ENCODE measurements around the gene SCAMP4.
"Not testable (repeated sequence)": the region's sequence is repeated elsewhere in the genome, so short reads cannot be mapped to it uniquely, and the experiment has no call there.

SCAMP4 gene

DNA sequence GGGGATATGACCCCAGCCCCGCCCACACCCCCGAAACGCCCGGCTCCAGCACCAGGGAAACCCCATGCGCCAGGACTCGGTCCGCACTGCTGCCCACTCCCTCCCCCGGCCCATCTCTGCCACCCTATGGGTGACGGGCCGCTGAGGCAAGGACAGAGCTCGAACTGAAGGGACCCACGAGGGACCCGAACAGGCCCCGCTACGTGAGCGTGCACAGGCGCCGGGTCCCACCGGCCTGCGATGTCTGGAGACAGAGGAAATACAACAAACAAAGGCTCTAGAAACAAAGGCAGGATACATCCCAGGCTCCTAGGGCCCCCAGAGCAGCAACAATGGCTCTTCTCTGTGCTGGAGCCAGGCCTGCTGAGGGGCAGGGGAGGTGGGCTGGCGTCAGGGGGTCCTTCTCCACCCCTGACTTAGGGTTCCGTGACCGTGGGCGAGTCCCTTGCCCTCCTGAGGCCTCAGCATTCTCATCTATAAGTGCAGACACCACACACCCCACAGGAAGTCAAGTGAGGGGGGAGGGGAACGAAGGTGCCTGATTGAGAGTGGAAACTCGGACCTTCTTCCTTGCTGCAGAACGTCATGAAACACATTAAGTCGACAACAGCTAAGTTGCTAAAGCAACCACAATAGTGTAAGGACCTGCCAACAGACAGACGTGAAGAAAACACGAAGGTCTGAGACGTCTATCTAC lies 23.0 kb upstream of the SCAMP4 start:
- TF ChIP-seq, protein P1, sequence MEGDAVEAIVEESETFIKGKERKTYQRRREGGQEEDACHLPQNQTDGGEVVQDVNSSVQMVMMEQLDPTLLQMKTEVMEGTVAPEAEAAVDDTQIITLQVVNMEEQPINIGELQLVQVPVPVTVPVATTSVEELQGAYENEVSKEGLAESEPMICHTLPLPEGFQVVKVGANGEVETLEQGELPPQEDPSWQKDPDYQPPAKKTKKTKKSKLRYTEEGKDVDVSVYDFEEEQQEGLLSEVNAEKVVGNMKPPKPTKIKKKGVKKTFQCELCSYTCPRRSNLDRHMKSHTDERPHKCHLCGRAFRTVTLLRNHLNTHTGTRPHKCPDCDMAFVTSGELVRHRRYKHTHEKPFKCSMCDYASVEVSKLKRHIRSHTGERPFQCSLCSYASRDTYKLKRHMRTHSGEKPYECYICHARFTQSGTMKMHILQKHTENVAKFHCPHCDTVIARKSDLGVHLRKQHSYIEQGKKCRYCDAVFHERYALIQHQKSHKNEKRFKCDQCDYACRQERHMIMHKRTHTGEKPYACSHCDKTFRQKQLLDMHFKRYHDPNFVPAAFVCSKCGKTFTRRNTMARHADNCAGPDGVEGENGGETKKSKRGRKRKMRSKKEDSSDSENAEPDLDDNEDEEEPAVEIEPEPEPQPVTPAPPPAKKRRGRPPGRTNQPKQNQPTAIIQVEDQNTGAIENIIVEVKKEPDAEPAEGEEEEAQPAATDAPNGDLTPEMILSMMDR (IDR thresholded peaks at IDR 0.05; ENCODE audit: low read depth, low read length, missing control alignments), result no peak
- in situ Hi-C loops (cut with HindIII; ENCODE audit: low pct_ligation_motif_present, low sequenced_read_pairs), result no loop called here
- Histone ChIP-seq H3K36me3 (replicated peaks) (no peaks in the 10 kb centered on the region), H3K27me3 (replicated peaks) (no peaks in the 10 kb centered on the region), H3K4me3 (ENCODE audit: low read depth, low read length) (no peak overlapping the region), H3K27ac (no peak overlapping the region)
- no peak for DNase-seq

DNA sequence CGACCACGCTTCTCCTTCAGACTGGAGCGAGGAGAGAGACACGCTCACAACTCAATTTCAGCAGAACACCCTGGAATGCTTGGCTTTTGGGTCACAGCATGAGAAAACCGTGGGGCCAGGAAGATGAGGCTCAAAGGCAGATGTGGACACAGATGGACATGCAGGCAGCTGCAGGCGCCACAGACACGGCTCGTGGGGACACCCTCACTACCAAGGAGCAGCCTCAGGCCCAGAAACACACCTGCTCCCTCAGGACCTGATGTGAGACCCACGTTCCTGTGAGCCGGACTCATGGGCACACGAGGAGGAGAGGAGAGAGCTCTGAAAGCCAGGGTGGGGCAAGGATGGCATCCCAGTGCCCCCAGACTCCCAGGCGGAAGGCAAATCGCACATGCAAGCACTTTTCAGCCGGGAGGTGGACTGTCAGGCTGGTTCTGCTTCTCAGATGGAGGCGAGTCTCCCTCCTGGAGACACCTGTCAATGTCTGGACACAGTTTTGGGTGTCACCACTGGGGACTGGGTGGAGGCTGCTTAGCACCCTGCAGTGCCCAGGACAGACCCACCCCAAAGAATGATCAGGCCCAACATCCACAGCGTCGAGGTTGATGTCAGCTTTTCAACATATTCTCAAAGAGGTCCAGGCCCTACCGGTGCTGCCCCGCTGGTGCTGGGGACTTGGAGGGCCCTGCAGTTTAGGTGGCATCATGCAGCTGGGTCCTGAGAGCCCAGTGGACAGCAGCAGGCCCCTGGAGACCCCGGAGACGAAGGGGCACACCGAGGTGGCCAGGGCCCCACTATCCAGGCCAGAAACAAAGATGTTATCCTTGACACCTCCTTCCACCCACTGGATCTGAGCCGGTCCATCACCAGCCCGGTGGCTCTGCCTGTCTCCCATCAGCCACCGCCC lies 22.2 kb upstream of the SCAMP4 start:
- DNase-seq, result no peak
- peak overlapping the region; percentile 5 for H3K4me3 ChIP-seq (ENCODE audit: low read depth, low read length)
- H3K27ac ChIP-seq, result no peak overlapping the region
- no peaks in the 10 kb centered on the region for H3K36me3 ChIP-seq (replicated peaks)
- H3K27me3 ChIP-seq (replicated peaks), result no peaks in the 10 kb centered on the region
- in situ Hi-C loops (cut with HindIII; ENCODE audit: low pct_ligation_motif_present, low sequenced_read_pairs), result no loop called here
- TF ChIP-seq, protein P1 (IDR thresholded peaks at IDR 0.05; ENCODE audit: low read depth, low read length, missing control alignments), result no peak

DNA sequence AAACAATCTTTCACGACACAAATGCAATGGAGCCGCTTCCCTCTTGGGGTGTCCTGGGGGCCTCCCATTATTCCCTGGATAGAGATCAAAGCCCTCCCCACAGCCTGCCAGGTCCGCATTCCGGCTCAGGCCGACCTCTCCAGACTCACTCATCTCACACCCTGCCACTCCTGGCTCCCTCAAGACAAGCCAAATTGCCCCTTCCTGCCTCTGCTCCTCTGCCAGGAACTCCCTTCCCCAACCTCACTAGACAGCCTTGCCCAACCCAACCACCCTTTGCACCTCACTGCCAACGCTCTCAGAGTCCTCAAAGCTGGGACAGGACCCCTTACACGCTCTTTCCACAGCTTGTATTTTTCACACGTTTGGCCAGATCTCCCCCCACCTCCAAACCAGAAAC lies 21.4 kb upstream of the SCAMP4 start:
- no peaks in the 10 kb centered on the region for H3K36me3 ChIP-seq (replicated peaks)
- TF ChIP-seq, protein P1 (IDR thresholded peaks at IDR 0.05; ENCODE audit: low read depth, low read length, missing control alignments), result no peak
- H3K27ac ChIP-seq, result no peak overlapping the region
- H3K4me3 ChIP-seq (ENCODE audit: low read depth, low read length), result peak overlapping the region; percentile 92
- in situ Hi-C loops (cut with HindIII; ENCODE audit: low pct_ligation_motif_present, low sequenced_read_pairs), result no loop called here
- no peaks in the 10 kb centered on the region for H3K27me3 ChIP-seq (replicated peaks)
- no peak for DNase-seq

DNA sequence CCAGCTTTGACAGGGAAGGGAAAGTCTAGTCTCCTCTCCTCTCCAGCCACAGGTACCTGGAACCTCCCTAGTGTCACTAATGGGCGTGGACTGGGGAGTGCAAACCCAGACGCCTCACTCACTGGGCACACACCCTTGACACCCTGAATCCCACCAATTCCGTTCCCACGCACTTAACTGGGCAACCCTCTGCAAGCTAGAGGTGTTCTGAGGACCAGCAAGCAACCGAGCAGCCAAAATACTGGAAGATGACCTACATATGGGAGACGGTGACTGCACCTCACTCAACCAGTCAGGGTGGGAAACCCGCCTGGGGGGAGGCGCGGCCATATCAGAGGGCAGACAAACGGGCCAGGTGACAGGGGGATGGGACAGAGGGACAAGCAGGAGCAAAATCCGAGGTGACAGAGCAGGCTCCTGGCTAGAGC lies 20.9 kb upstream of the SCAMP4 start:
- Histone ChIP-seq H3K27me3 (replicated peaks) (no peaks in the 10 kb centered on the region), H3K4me3 (ENCODE audit: low read depth, low read length) (peak overlapping the region; percentile 92), H3K27ac (no peak overlapping the region), H3K36me3 (replicated peaks) (no peaks in the 10 kb centered on the region)
- no peak for DNase-seq
- TF ChIP-seq, protein P1 (IDR thresholded peaks at IDR 0.05; ENCODE audit: low read depth, low read length, missing control alignments), result no peak
- in situ Hi-C loops (cut with HindIII; ENCODE audit: low pct_ligation_motif_present, low sequenced_read_pairs), result no loop called here

DNA sequence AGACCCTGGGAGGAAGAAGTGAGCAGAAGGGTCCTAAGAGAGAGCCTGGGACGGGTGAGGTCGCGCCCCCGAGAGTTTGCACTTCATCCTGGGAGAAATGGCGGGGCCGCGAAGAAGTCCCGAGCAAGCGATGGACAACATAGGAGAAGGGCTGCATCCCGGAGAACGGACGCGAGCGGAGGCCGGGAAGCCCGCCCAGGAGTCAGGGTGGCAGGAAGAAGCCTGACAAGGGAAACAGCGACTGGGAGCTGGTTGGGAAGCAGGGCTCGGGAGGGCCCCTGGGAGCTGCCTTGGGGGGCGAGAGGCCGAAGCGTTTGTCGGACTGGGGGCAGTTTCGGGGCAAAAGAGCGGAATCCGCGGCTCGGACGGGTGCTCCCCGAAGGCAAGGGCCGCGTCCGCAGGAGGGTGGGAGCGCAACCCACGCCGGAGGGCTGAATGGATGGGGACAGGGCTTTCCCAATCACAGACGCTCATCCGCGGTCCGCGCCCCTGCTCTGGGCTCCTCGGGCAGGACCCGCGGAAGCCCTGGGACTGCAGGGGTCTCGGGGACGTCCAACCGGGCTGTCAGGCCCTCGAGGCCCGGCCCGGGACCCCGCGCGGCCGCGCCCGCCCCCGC lies 20.4 kb upstream of the SCAMP4 start:
- H3K36me3 ChIP-seq (replicated peaks), result no peaks in the 10 kb centered on the region
- no peaks in the 10 kb centered on the region for H3K27me3 ChIP-seq (replicated peaks)
- H3K4me3 ChIP-seq (ENCODE audit: low read depth, low read length), result peak overlapping the region; percentile 92
- in situ Hi-C loops (cut with HindIII; ENCODE audit: low pct_ligation_motif_present, low sequenced_read_pairs), result no loop called here
- TF ChIP-seq, protein P1 (IDR thresholded peaks at IDR 0.05; ENCODE audit: low read depth, low read length, missing control alignments), result no peak
- peak overlapping the region; percentile 49 for H3K27ac ChIP-seq
- no peak for DNase-seq

DNA sequence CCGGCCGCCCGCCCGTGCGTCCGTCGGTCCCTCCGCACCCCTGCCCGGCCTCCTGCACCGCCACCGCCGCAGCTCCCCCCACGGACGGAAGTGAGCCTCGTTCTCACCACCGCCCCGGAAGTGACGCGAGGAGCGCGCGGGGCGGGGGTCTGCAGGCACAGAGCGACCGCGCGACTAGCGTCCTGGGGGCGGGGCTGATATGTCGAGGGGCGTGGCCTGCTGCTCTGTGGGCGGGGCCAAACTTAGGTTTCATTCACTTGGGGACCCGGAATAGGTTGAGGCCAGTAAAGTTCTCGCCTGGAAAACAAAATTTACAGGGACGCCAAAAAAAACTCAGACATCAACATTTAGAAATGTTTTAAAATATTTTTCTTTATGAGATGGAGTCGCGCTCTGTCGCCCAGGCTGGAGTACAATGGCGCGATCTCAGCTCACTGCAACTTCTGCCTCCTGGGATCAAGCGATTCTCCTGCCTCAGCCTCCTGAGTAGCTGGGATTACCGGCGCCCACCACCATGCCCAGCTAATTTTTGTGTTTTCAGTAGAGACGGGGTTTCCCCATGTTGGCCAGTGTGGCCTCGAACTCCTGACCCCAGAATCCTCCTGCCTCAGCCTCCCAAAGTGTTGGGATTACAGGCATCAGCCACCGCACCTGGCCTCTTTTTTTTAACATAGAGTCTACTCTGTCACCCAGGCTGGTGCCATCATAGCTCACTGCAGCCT lies 19.6 kb upstream of the SCAMP4 start, which contains the start of gene ABHD17A:
Gene ABHD17A (minus strand): TSS at position 99 of the 722 bp plus-strand sequence. CDS start 3,930 bp downstream, outside the sequence.
- H3K27me3 ChIP-seq (replicated peaks); in situ Hi-C loops (cut with HindIII; ENCODE audit: low pct_ligation_motif_present, low sequenced_read_pairs); H3K36me3 ChIP-seq (replicated peaks): not testable (repeated sequence)
- peak; percentile 82 for DNase-seq
- H3K4me3 ChIP-seq (ENCODE audit: low read depth, low read length), result peak within 1 kb of the TSS; percentile 92
- H3K27ac ChIP-seq, result peak within 1 kb of the TSS; percentile 49

DNA sequence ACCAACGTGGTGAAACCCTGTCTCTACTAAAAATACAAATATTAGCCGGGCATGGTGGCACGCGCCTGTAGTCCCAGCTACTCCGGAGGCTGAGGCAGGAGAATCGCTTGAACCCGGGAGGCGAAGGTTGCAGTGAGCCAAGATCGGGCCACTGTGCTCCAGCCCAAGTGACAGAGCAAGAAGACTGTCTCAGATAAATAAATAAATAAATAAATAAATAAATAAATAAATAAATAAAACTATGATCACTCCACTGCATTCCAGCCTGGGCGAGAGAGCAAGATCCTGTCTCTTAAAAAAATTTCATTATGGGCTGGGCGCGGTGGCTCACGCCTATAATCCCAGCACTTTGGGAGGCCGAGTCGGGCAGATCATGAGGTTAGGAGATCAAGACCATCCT lies 18.8 kb upstream of the SCAMP4 start:
- H3K36me3 ChIP-seq (replicated peaks); DNase-seq; in situ Hi-C loops (cut with HindIII; ENCODE audit: low pct_ligation_motif_present, low sequenced_read_pairs); H3K27ac ChIP-seq; H3K27me3 ChIP-seq (replicated peaks); H3K4me3 ChIP-seq (ENCODE audit: low read depth, low read length): not testable (repeated sequence)

Data from brain microvascular endothelial cell (primary cell).